DMS114 treated with DMSO at 0.1 percent for 48 hours (cell line): ENCODE measurements around the gene DDX20.

Experiments
- DNase-seq: peaks from one replicate; lab custom pipeline; 2025; ENCODE audit not compliant: unreplicated experiment; lab: John Stamatoyannopoulos, UW

The DDX20 gene

DNA sequence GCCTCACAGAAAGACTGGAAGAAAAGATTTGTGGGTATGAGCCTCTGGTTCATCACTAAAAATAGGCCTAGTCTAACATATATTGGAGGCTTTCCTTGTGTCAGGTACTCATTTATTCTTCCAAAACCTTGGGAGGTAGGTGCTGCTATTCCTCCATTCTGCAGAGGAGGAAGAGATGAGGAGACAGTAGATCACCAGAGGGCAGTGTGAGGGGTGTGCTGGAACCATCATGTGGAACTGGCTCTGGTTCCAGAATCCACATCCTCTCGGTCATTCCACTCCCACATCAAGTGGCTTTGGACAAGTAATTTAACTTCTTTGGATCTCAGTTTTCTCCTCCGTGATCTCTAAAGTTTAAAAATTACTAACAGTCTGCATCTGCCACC is 9.1 kb upstream of the DDX20 start:
- no peak for DNase-seq

DNA sequence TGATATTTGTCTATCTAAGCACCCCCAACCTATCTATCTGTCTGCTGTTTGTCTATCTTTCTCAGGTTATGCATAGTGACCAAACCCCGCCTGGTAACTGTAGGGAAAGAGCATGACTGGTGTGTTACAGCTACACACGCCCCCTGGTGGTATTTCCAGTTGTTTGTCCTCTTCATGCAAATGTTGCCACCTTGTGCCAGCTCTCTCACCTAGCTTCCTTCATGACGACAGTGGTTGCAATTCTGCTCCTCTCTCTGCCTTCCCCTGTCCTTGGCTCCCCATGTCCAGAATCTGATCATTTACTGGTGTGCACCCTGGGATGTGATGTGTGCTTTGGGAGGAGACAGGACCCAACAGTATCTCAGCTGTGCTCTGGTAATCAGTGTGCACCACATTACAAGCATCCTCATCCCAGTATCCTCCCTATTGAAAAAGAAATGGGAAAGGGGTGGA is 8.4 kb upstream of the DDX20 start:
- DNase-seq: peak; percentile 32

DNA sequence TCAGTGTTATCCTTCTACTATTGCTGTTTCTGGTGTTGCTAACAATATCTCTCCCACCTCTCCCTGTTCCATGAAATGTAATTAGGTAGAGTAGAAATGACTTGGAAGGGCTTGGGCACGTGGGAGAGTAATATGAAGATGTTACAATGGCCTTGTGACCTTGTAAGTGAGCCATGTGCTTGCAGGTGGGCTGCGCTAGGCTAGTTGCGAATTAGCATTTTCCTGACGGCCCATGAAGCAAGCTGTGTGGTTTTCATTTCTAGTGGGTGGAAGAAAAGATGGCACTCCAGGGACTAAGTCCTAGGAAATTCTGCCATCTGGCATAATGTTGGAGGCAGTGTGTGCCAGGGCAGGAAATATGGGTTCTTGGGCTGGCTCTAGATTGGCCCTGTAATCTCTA is 7.8 kb upstream of the DDX20 start:
- DNase-seq: no peak

DNA sequence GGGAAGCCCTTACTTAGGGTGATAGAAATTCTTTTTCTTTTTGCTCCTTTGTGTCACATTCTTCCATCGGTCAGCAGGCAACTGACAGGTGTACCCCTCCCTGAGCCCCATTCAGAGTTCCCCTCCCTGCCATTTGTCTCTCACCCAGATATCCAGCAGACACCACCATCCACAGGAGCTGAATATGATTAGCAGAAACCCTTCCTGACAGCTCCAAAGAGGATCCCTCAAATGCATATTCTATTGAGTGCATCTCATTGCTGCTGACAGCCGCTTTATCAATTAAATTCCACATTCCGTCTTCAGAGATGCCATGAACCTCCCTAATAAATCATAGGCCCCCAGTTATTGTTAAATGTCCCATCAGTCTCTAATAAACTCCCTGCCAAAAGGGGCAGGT is 6.1 kb upstream of the DDX20 start:
- DNase-seq: no peak

DNA sequence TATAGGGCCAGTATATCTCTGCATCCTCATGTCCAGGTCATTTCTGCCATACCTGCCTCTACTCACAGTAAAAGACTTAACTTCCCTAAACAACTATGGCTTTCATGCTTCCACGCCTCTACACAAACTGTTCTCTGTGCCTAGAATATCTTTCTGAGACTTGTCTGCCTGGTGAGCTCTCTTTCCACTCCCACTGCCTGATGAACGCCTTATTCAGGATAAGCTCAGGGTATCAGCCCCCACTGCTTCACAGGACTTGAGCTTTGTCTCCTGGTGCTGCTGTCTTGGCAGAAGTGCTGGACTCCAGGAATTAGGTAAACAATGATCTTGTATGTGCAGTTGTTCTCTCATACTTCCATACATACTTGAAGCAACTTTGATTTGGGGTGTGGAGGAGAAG is 4.8 kb upstream of the DDX20 start:
- no peak for DNase-seq

DNA sequence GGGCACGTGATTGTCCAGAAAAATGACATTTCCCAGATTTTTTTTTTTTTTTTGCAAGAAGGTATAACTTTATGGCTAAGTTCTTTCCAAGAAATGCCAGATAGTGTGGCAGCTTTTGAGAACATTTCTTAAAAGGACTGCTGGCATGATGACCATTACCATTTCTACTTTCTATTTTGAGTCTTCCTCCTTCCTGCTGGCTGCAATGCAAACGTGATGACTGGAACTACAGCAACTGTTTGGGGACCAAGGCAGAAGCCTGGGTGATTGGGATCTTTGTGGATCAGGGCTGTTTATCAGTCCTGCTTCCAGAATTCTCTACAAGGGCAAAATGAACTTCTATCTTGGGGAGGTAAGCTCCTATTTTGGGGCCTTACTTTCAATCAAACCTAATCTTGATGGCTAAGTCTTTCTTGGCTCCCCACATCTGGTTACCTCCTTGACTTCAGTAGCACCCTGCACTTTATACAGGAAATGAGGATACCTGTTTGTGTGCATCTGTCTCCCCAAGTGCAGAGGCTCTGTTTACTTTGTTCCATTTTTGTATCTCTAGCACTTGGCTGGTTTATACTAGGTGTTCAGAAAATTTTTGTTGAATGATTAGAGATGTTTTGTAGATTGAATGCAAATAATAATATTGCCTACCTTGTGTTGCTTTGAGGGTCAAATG is 3.7 kb upstream of the DDX20 start:
- no peak for DNase-seq

DNA sequence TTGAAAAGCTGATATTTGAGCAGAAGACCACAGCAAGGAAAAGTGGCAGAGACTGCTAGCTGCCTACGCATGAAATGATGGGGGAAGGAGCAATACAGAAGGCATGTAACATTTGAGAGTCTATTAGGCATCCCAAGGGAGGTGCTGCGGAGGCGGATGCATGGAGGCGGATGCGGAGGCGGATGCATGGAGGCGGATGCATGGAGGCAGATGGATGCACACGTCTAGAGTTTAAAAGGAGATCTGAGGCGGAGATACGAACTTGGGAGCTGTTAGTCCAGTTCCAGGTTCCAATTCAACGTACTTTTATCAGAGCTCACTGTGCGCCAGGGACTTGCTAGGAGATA is 744 bp upstream of the DDX20 start:
- DNase-seq: peak; percentile 52

DNA sequence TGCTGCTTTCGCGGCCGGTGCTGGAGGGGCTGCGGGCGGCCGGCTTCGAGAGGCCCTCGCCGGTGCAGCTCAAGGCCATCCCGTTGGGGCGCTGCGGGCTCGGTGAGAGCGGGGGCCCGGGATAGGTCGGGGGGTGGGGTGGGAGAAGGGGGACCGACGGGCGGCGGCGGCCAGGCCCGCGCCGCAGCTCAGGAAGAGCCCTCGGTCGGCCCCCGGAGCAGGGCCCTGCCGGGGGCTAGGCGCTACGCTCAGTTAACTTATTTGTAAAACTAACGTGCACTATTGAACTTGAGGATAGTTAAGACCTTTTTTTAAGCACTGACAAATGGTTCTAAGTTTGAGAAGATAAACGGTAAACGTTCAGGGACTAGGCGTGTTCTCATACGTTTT is 418 bp downstream of the DDX20 start:
- no peak for DNase-seq

DNA sequence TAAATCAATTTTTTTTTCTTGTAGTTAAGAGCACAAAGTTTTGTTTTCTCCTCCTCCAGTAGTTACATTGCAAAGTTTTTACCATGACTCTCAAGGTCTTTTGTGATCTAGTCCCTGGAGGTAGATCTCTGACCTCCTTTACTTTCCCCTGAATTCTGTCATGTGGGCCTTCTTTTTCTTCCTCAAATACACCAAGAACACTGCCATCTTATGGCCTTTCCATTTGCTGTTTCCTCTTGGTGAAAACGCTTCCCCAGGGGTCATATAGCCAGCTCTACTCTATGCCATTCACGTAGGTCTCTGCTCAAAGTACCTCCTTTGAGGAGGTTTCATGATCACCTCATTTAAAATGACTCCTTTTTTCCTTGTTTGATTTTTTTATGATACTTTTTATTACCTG is 2.7 kb downstream of the DDX20 start:
- DNase-seq: peak; percentile 9

DNA sequence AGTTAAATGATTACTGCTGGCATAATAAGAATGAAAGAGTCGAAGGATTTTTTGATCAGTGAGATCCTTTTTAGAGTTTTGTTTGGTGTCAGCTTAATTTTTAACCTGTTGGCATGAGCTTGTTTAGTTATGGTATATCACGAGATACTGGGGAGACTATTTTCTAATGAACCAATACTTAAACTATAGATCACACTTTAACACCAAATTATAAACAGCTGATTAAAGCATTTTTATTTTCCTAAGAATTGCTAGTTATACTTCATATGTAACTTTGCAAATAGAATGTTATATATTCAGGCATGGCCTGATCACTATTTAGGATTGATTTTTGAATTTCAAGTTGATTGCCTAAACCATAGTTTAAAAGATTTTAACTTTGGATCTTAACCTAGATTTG is 6.0 kb downstream of the DDX20 start:
- DNase-seq: no peak

DNA sequence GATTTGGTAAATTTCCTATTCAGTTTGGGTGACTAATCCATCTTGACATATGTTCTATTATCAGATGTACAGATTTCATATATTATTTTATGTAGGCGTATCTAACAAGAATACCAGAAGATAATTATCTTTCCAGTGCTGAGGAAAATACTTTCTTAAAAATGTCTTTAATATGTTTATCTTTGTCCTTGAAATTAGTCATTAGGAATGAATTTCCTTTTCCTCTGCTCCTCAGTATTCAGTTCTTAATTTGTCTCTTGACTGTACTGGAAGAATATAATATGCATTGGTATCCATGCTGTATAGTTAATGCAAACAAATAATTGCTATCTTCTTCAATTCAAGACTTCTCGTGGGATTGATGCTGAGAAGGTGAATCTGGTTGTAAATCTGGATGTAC is 6.6 kb downstream of the DDX20 start:
- DNase-seq: no peak

DNA sequence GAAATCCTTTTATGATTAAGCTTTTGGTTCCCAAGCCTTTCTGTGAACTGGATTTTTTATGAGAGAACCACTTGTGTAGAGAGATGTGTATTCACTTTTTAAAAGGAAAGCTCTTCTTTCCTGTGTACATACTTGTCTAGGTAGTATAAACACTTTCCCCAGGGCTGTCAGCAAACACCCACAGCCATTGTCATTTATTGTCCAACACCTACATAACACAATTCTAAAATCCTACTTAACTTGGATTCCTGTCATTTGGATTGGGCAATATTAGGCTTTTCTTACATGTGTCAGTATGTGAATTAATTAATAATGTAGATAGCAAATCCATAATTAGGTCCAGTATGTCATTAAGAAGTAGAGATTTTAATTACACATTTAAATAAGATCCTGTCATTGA is 12.3 kb downstream of the DDX20 start:
- DNase-seq: no peak

DNA sequence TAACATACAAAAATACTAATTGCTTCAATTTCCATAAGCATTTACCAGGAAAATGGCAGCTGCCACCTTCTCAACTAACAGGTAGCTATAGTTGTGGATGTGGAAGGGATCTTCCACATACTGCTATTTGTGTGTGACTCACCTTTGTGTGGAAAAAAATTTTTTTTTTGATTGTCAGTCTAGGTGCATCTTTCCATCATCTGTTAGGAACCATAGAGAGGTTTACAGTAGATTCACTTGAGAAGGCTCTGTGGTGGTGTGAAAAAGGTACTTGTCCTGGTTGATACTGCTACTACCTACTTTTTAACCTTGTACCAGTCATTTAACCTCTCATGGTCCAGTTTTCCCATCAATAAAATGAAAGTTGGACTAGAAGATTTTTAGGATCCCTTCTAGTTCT is 12.9 kb downstream of the DDX20 start:
- DNase-seq: no peak

DNA sequence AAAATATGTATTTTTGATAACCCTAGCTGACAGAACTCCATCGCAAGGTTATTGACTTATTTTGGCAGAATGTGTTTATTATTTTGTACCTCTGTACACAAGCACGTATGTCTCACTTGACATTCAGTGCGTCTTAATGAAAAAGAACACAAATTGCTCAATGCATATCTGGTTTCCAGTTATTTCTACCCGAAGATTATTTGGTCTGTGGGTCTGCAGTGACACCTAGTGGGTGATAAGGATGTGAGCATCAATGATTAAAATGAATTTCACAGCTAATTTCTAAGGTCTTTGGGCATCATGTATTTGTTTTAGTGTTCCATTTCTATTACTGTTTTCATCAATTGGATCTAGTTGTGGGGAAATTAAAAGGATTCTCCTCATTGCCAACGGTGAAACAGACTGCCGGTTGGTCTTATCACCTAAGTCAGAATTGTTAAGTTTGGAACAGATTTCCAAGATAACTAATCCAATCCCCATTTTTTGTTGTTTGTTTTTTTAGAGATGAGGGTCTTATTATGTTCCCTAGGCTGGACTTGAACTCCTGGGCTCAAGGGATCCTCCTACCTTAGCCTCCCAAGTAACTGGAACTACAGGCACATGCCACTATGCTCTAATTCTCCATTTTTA is 13.9 kb downstream of the DDX20 start:
- peak; percentile 59 for DNase-seq

DNA sequence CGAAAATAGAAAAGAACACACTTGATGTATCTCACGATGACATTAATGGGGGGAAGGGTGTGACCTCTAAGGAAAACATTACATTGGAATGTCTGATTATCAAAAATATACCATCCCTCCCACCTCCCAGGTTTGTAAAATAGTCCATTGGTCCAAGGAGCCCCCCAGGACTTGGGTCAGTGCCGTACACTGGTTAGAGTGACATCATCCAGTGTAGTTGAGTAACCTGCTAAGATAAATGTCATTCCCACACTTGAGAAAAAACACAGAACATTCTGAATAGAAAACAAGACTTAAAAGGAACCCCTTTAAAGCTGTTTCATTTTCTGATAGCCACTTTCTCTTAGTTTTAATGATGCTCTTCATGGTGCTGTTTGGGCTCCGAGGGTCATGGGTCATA is 15.2 kb downstream of the DDX20 start:
- DNase-seq: no peak

DNA sequence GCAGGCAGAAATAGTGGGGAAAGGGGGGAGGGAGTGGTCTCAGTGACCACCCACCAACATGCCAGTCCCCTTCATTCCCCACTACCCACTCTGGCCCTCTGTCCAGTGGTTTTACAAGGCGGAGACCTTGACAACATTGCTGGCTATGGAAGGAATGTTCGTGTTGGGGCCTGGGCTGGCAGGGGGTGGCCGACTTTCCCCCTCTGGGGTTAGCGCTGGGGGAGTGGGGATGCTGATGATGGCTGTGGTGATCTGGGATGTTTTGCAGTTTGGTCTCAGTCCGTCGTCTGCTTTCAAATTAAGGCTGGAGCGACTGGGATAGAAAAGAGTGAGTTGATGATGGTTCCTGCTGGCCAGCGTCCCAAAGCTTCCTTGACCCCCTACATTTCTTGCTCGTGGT is 20.3 kb downstream of the DDX20 start:
- no peak for DNase-seq

DNA sequence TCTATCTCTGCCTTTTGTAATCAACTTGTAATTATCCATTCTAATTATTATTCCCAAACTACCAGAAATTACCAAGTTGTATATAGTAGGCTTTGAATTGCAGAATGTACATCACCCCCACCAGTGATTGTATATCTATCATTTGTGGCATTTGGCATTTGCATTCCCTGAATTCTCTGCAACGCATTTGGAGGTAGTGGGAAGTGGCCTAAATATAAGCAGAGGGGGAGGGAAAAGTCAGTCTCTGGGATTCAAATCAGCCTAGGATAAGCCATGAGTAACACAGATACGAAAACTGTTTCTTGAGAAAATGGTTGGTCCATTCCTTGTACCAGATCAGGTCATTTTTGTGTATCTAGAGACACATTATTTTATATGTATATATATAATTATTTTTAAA is 20.7 kb downstream of the DDX20 start:
- DNase-seq: no peak

DNA sequence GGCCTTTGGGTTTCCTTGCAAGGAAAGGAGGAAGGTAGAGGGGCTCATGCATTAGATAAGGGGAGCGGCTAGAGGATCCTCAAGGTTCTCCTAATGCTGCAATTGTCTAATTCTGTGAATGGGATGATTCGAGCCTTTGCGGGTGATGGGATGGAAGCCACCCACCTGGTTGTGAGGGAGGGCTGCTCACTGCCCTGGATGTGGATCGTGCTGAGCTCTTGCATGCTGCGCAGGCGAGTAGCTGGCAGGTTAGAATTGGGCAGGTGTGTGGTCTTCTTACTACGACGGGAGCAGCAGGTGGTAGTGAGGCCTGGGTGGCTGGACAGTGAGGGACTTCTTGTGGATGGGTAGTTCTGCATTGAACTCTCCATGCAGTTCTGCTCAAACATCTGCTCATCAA is 21.2 kb downstream of the DDX20 start:
- DNase-seq: no peak

DNA sequence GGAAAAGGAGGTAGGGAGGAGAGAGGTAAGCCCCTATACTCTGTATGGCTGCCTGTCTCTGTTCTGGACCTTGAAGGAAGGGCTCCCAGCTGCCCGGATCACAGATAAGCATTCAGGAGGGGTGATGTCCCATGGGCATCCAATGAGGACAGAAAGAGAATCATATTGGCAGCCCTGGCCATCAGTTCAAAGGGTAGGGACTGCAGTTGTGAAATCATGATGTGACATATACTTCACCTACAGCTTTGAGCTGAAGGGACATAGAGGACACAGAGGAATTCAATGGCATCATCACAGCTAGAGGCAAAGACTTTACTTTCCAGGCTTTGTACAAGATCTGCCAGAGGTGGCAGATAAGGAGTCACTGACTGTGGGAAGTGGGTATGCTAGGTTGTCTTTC is 21.6 kb downstream of the DDX20 start:
- DNase-seq: no peak

DNA sequence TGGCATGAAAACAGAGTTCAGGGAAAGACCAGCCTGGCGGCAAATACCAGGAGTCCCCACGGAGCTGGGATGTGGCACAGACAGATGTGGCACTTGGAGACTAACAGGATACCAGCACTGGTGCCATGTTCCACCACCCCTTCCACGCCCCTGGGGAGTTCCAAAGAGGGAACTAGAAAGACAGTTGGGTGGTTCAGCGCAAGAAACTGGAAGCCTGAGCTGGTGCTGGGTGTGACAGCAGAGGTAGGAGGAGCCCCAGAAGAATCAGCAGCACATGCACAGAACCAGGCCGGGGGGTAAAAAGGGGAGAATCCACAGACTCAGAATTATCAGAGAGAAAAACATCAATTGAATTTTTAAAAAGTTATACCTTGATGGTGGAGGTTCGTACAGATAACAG is 22.4 kb downstream of the DDX20 start:
- no peak for DNase-seq

DNA sequence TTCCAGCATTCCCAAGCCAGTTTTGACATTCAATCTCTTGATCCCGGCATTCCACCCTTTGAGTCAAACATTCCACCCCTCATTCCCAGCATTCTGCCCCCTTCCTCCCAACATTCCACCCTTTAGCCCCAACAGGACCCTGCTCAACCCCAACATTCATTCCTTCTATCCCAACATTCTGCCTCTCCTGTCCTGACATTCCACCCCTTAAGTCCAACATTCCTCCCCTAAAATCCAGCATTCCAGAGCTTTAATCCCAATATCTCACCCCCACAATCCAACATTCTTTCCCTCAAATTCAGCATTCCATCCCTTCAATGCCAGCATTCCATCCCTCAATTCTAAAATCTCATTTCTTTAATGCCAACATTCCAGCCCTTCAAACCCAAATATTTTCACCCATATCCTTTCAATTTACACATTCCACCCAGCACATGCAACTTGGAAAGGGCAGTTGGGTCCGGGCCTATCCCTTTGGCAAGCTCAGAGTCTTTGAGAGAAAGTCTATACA is 22.9 kb downstream of the DDX20 start:
- peak; percentile 12 for DNase-seq

DNA sequence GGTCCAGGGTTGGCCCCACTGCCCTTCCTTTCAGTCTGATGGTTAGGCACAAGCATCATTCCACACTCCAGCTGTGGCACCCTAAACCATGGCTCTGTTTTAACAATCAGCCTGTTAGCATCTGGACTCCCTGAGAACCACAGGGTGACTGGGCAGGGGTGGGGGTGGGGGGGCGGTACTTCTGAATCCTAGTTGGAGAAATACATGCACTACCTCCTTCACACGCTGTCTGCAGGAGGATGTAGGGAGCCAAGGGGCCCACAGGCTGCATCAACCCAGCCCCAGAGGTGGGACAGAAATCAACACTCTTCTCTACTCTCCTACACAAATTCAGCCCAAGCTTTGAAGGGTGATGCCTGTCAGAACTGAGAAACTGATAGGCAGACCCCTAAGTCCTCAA is 23.8 kb downstream of the DDX20 start:
- no peak for DNase-seq

DNA sequence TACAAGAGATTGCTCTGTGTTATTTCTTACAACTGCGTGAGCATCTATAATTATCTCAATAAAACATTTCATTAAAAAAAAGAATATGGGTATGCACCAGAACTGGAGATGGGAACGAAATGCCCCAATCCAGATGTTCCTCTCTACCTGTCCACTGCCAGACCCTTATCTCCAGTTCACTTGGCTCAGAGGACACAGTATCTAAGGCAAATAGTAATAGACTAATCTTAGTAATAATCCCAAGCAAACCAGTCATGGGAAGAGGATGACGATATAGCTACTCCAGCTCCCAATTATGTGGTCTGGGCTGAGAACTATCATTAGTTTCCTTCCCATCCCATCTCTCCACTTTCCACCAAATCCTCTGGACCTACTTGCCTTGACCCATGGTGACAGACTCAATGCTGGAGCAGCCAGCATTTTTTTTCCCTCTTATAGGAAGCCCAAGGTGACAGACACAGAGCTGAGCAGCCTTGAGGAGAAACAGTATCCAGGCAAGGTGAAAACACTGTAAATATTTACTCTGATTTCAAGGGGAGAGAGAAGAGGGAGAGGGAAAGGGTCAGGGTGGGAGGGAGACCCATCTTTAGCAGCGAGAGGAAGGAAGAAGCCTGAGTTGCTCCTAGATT is 28.7 kb downstream of the DDX20 start:
- no peak for DNase-seq
